GM23338 (cell line): ENCODE measurements around the gene POMP. TPM values are rescaled to one million over a fixed set of nuclear protein-coding genes. Genes with fewer than 3 reads are reported as not detected.

Experiments used
- ATAC-seq: fragments of 200-7000 bp; cut with Tn5 transposase; 3 replicates; pipeline ENCODE4 v1.9.1; 2020
- DNase-seq: peaks from one replicate; pipeline ENCODE4 v3.0.0-alpha.2; 2015; ENCODE audit warnings: low spot score
- H2AFZ ChIP-seq: fragments of 200-600 bp; sonication (generic); 2 replicates; pipeline ENCODE4 v1.8.0; 2016; ENCODE audit warnings: antibody characterized with exemption, mild to moderate bottlenecking, moderate library complexity
- H3F3A ChIP-seq: fragments of 200-600 bp; sonication (generic); replicated peaks from 2 replicates; pipeline ENCODE4 v1.8.0; 2017; ENCODE audit warnings: antibody characterized with exemption, mixed run types, low read depth
- H3K27ac ChIP-seq: fragments of 200-600 bp; sonication (generic); 2 replicates; pipeline ENCODE4 v1.6.1; 2016; ENCODE audit warnings: low read depth
- H3K27me3 ChIP-seq: fragments of 200-600 bp; sonication (generic); 2 replicates; pipeline ENCODE4 v1.8.0; 2016; ENCODE audit warnings: mild to moderate bottlenecking, mixed run types, moderate library complexity; ENCODE audit not compliant: insufficient read depth
- H3K36me3 ChIP-seq: fragments of 200-600 bp; sonication (generic); 2 replicates; pipeline ENCODE4 v1.8.0; 2016; ENCODE audit warnings: mild to moderate bottlenecking; ENCODE audit not compliant: insufficient read depth
- H3K4me1 ChIP-seq: fragments of 200-600 bp; sonication (generic); 2 replicates; pipeline ENCODE4 v1.8.0; 2016; ENCODE audit warnings: mild to moderate bottlenecking, moderate library complexity; ENCODE audit not compliant: insufficient read depth
- H3K4me2 ChIP-seq: fragments of 200-600 bp; sonication (generic); 2 replicates; pipeline ENCODE4 v1.7.1; 2017; ENCODE audit warnings: mixed run types
- H3K4me3 ChIP-seq: fragments of 200-600 bp; sonication (generic); 2 replicates; pipeline ENCODE4 v1.6.1; 2016; ENCODE audit warnings: mixed run types
- H3K79me2 ChIP-seq: fragments of 200-600 bp; sonication (generic); replicated peaks from 2 replicates; pipeline ENCODE4 v1.8.0; 2017; ENCODE audit warnings: mild to moderate bottlenecking; ENCODE audit not compliant: insufficient read depth
- H3K9me2 ChIP-seq: fragments of 200-600 bp; sonication (generic); 2 replicates; pipeline ENCODE4 v1.8.0; 2017; ENCODE audit not compliant: insufficient read depth
- H4K20me1 ChIP-seq: fragments of 200-600 bp; sonication (generic); replicated peaks from 2 replicates; pipeline ENCODE4 v1.8.0; 2017; ENCODE audit warnings: mild to moderate bottlenecking; ENCODE audit not compliant: insufficient read depth
- H3K27ac Mint-ChIP-seq: 2 replicates; pipeline ENCODE4 v1.8.0; 2020; ENCODE audit warnings: inconsistent platforms, mild to moderate bottlenecking, moderate library complexity, mixed read lengths
- H3K27me3 Mint-ChIP-seq: 3 replicates; pipeline ENCODE4 v1.8.0; 2022; ENCODE audit warnings: low read depth, mild to moderate bottlenecking, moderate library complexity, mixed read lengths, inconsistent platforms; ENCODE audit not compliant: insufficient read depth, poor library complexity
- H3K36me3 Mint-ChIP-seq: 3 replicates; pipeline ENCODE4 v1.8.0; 2021; ENCODE audit warnings: low read depth, mild to moderate bottlenecking, inconsistent platforms, moderate library complexity, mixed read lengths
- H3K4me1 Mint-ChIP-seq: 3 replicates; pipeline ENCODE4 v1.8.0; 2020; ENCODE audit warnings: mild to moderate bottlenecking, inconsistent platforms, mixed read lengths
- H3K4me3 Mint-ChIP-seq: 3 replicates; pipeline ENCODE4 v1.8.0; 2021; ENCODE audit warnings: moderate library complexity, mild to moderate bottlenecking, inconsistent platforms, mixed read lengths
- H3K9me3 Mint-ChIP-seq: 3 replicates; pipeline ENCODE4 v1.8.0; 2020; ENCODE audit warnings: moderate library complexity, mild to moderate bottlenecking, inconsistent platforms, mixed read lengths
- CREB1 ChIP-seq: fragments of 250-450 bp; sonication (Bioruptor Pico); IDR thresholded peaks from 2 replicates; pipeline ENCODE4 v1.5.0; 2020; ENCODE audit warnings: low read depth, mild to moderate bottlenecking, moderate library complexity
- EZH2 ChIP-seq: fragments of 200-600 bp; sonication (generic); IDR thresholded peaks from one replicate; pipeline ENCODE4 v1.8.0; 2017; ENCODE audit warnings: antibody characterized with exemption, mild to moderate bottlenecking, low read depth; ENCODE audit not compliant: unreplicated experiment
- EZH2phosphoT487 ChIP-seq: fragments of 200-600 bp; sonication (generic); IDR thresholded peaks from one replicate; pipeline ENCODE4 v1.8.1; 2018; ENCODE audit warnings: antibody characterized with exemption; ENCODE audit not compliant: unreplicated experiment
- JUNB ChIP-seq: IDR thresholded peaks from one replicate; pipeline ENCODE4 v1.6.1; 2016; ENCODE audit warnings: antibody characterized with exemption; ENCODE audit not compliant: unreplicated experiment
- NANOG ChIP-seq: IDR thresholded peaks from 2 replicates; pipeline ENCODE4 v1.6.1; 2016; ENCODE audit warnings: antibody characterized with exemption, borderline replicate concordance
- POLR2AphosphoS5 ChIP-seq: IDR thresholded peaks from 2 replicates; pipeline ENCODE4 v1.6.1; 2016; ENCODE audit warnings: antibody characterized with exemption, low read depth
- STAT1 ChIP-seq: IDR thresholded peaks from one replicate; pipeline ENCODE4 v1.6.1; 2016; ENCODE audit warnings: antibody characterized with exemption; ENCODE audit not compliant: unreplicated experiment
- ZNF114 ChIP-seq: fragments of 250-450 bp; sonication (Bioruptor Pico); IDR thresholded peaks from 2 replicates; pipeline ENCODE4 v1.5.0; 2020; ENCODE audit warnings: mild to moderate bottlenecking, moderate library complexity
- ZNF331 ChIP-seq: fragments of 250-450 bp; sonication (Bioruptor Pico); IDR thresholded peaks from 2 replicates; pipeline ENCODE4 v1.5.0; 2020; ENCODE audit warnings: low read depth, mild to moderate bottlenecking, moderate library complexity
- polyA plus RNA-seq: library from polyadenylated mRNA; unstranded; fragments of >200 nt; fragmentation: Nextera tagmentation; extraction: Ambion mirVana; gene quantifications from 2 replicates; pipeline ENCODE4 v1.2.1, GENCODE V29; 2016
- total RNA-seq: library from RNA; depleted of rRNA; stranded (reverse); fragments of >200 nt; shearing (Covaris generic); gene quantifications from 2 replicates; pipeline ENCODE4 v1.2.3, GENCODE V29; 2014
- TF ChIP-seq, protein P1 (sequence below): fragments of 250-450 bp; sonication (Bioruptor Pico); IDR thresholded peaks from 2 replicates; pipeline ENCODE4 v1.5.0; 2020; ENCODE audit warnings: mild to moderate bottlenecking, moderate library complexity
- TF ChIP-seq, protein P2 (sequence below): IDR thresholded peaks from 2 replicates; pipeline ENCODE4 v1.6.1; 2016; ENCODE audit warnings: antibody characterized with exemption
- TF ChIP-seq, protein P3 (sequence below): IDR thresholded peaks from one replicate; pipeline ENCODE4 v1.6.1; 2018; ENCODE audit warnings: antibody characterized with exemption; ENCODE audit not compliant: unreplicated experiment
- TF ChIP-seq, protein P4 (sequence below), 2 experiments: fragments of 200-600 bp in 1 of 2; sonication (generic) in 1 of 2; conservative IDR thresholded peaks; 2 replicates each; pipeline versions ENCODE4 v1.5.1 to v1.6.1; 2016 to 2017; ENCODE audit warnings: antibody characterized with exemption in 2 of 2, low read depth in 2 of 2, mild to moderate bottlenecking in 2 of 2, moderate library complexity in 1 of 2

The POMP gene
- total and polyA plus RNA-seq, 2 experiments from 2014 or later = 95.9 to 446 TPM

DNA sequence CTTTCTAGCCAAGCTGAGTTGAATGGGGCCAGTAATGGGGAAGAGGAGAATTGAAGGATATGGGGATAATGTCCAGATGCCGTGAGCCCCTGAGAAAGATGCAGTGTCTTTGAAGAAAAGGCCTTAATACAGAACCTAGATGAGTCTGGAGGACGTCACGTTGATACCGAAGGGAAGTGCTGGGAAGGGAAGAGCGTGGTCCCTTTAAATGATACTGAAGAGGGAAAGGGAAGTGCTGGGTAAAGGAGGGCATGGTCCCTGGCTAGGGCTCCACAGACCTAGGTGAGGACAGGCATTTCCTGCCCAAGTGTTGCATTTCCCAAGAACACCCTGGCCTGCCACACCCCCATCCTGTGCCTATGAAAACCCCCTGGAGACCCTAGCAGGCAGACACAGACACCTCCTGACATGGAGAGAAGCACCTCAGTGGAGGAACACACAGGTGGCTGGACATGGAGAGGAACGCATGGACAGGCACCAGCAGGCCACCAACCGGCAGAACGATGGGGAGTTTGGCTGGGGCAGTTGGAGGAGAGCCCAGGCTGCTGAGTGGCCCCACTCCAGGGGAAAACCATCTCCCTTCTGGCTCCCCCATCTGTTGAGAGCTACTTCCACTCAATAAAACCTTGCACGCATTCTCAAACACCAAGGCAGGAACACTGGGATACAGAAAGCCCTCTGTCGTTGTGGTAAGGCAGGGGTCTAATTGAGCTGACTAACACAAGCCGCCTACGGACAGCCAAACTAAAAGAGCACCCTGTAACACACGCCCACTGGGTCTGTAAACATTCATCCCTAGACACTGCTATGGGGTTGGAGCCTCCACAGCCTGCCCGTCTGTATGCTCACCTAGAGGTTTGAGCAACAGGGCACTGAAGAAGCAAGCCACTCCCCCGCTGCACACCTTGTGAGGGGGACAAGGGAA, 34.9 kb upstream of the POMP start:
- Histone ChIP-seq H3K27ac (no peak overlapping the region), H3K4me2 (no peak overlapping the region), H3K79me2 (no peaks in the 10 kb centered on the region), H3F3A (no peaks in the 10 kb centered on the region), H3K4me3 (no peak overlapping the region), H2AFZ (peak overlapping the region; percentile 72), H3K4me1 (peaks cover 7% of the 10 kb centered on the region; the same call in 1 of the 2 replicates), H4K20me1 (no peaks in the 10 kb centered on the region), H3K36me3 (no peaks in the 10 kb centered on the region), H3K27me3 (no peaks in the 10 kb centered on the region), H3K9me2 (peaks cover 9% of the 10 kb centered on the region; the same call in 1 of the 2 replicates)
- ATAC-seq = peak; percentile 41
- peaks cover 19% of the 10 kb centered on the region for H3K4me1 Mint-ChIP-seq
- no peaks in the 10 kb centered on the region; the same call in 2 of the 3 replicates for H3K36me3 Mint-ChIP-seq
- no peak for DNase-seq
- TF ChIP-seq NANOG (no peak), JUNB (no peak), CREB1 (CRISPR knock-in tag) (no peak), ZNF114 (CRISPR knock-in tag) (no peak), EZH2 (no peak), EZH2phosphoT487 (no peak), POLR2AphosphoS5 (no peak), STAT1 (no peak), ZNF331 (CRISPR knock-in tag) (no peak)
- TF ChIP-seq, protein P1, sequence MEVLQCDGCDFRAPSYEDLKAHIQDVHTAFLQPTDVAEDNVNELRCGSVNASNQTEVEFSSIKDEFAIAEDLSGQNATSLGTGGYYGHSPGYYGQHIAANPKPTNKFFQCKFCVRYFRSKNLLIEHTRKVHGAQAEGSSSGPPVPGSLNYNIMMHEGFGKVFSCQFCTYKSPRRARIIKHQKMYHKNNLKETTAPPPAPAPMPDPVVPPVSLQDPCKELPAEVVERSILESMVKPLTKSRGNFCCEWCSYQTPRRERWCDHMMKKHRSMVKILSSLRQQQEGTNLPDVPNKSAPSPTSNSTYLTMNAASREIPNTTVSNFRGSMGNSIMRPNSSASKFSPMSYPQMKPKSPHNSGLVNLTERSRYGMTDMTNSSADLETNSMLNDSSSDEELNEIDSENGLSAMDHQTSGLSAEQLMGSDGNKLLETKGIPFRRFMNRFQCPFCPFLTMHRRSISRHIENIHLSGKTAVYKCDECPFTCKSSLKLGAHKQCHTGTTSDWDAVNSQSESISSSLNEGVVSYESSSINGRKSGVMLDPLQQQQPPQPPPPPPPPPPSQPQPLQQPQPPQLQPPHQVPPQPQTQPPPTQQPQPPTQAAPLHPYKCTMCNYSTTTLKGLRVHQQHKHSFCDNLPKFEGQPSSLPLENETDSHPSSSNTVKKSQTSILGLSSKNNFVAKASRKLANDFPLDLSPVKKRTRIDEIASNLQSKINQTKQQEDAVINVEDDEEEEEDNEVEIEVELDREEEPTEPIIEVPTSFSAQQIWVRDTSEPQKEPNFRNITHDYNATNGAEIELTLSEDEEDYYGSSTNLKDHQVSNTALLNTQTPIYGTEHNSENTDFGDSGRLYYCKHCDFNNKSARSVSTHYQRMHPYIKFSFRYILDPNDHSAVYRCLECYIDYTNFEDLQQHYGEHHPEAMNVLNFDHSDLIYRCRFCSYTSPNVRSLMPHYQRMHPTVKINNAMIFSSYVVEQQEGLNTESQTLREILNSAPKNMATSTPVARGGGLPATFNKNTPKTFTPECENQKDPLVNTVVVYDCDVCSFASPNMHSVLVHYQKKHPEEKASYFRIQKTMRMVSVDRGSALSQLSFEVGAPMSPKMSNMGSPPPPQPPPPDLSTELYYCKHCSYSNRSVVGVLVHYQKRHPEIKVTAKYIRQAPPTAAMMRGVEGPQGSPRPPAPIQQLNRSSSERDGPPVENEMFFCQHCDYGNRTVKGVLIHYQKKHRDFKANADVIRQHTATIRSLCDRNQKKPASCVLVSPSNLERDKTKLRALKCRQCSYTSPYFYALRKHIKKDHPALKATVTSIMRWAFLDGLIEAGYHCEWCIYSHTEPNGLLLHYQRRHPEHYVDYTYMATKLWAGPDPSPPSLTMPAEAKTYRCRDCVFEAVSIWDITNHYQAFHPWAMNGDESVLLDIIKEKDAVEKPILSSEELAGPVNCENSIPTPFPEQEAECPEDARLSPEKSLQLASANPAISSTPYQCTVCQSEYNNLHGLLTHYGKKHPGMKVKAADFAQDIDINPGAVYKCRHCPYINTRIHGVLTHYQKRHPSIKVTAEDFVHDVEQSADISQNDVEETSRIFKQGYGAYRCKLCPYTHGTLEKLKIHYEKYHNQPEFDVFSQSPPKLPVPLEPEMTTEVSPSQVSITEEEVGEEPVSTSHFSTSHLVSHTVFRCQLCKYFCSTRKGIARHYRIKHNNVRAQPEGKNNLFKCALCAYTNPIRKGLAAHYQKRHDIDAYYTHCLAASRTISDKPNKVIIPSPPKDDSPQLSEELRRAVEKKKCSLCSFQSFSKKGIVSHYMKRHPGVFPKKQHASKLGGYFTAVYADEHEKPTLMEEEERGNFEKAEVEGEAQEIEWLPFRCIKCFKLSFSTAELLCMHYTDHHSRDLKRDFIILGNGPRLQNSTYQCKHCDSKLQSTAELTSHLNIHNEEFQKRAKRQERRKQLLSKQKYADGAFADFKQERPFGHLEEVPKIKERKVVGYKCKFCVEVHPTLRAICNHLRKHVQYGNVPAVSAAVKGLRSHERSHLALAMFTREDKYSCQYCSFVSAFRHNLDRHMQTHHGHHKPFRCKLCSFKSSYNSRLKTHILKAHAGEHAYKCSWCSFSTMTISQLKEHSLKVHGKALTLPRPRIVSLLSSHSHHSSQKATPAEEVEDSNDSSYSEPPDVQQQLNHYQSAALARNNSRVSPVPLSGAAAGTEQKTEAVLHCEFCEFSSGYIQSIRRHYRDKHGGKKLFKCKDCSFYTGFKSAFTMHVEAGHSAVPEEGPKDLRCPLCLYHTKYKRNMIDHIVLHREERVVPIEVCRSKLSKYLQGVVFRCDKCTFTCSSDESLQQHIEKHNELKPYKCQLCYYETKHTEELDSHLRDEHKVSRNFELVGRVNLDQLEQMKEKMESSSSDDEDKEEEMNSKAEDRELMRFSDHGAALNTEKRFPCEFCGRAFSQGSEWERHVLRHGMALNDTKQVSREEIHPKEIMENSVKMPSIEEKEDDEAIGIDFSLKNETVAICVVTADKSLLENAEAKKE (CRISPR knock-in tag) = no peak
- TF ChIP-seq, protein P2, sequence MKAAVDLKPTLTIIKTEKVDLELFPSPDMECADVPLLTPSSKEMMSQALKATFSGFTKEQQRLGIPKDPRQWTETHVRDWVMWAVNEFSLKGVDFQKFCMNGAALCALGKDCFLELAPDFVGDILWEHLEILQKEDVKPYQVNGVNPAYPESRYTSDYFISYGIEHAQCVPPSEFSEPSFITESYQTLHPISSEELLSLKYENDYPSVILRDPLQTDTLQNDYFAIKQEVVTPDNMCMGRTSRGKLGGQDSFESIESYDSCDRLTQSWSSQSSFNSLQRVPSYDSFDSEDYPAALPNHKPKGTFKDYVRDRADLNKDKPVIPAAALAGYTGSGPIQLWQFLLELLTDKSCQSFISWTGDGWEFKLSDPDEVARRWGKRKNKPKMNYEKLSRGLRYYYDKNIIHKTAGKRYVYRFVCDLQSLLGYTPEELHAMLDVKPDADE = no peak
- TF ChIP-seq, protein P3, sequence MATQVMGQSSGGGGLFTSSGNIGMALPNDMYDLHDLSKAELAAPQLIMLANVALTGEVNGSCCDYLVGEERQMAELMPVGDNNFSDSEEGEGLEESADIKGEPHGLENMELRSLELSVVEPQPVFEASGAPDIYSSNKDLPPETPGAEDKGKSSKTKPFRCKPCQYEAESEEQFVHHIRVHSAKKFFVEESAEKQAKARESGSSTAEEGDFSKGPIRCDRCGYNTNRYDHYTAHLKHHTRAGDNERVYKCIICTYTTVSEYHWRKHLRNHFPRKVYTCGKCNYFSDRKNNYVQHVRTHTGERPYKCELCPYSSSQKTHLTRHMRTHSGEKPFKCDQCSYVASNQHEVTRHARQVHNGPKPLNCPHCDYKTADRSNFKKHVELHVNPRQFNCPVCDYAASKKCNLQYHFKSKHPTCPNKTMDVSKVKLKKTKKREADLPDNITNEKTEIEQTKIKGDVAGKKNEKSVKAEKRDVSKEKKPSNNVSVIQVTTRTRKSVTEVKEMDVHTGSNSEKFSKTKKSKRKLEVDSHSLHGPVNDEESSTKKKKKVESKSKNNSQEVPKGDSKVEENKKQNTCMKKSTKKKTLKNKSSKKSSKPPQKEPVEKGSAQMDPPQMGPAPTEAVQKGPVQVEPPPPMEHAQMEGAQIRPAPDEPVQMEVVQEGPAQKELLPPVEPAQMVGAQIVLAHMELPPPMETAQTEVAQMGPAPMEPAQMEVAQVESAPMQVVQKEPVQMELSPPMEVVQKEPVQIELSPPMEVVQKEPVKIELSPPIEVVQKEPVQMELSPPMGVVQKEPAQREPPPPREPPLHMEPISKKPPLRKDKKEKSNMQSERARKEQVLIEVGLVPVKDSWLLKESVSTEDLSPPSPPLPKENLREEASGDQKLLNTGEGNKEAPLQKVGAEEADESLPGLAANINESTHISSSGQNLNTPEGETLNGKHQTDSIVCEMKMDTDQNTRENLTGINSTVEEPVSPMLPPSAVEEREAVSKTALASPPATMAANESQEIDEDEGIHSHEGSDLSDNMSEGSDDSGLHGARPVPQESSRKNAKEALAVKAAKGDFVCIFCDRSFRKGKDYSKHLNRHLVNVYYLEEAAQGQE = no peak
- TF ChIP-seq, protein P4, sequence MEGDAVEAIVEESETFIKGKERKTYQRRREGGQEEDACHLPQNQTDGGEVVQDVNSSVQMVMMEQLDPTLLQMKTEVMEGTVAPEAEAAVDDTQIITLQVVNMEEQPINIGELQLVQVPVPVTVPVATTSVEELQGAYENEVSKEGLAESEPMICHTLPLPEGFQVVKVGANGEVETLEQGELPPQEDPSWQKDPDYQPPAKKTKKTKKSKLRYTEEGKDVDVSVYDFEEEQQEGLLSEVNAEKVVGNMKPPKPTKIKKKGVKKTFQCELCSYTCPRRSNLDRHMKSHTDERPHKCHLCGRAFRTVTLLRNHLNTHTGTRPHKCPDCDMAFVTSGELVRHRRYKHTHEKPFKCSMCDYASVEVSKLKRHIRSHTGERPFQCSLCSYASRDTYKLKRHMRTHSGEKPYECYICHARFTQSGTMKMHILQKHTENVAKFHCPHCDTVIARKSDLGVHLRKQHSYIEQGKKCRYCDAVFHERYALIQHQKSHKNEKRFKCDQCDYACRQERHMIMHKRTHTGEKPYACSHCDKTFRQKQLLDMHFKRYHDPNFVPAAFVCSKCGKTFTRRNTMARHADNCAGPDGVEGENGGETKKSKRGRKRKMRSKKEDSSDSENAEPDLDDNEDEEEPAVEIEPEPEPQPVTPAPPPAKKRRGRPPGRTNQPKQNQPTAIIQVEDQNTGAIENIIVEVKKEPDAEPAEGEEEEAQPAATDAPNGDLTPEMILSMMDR (conservative IDR thresholded peaks at IDR 0.05; ENCODE audit: low read depth in 2 of 2) = no peak
- H3K27me3 Mint-ChIP-seq = peaks cover 3% of the 10 kb centered on the region
- no peak overlapping the region for H3K27ac Mint-ChIP-seq
- no peak overlapping the region for H3K4me3 Mint-ChIP-seq
- no peaks in the 10 kb centered on the region for H3K9me3 Mint-ChIP-seq
